Endothelial cell of umbilical vein (primary cell): ENCODE results near the gene CXCL13. TPM values are rescaled to one million over a fixed set of nuclear protein-coding genes. Genes with fewer than 3 reads are reported as not detected.

Experiments
- BruUV-seq: library from RNA; stranded (reverse); fragments of 400-500 nt; replicated peaks from 2 replicates; lab custom pipeline; 2021; lab: Mats Ljungman, UMichigan
- CTCF ChIA-PET: fragments of 300-600, 350-600 bp; sonication (Branson Sonifier 250); formaldehyde crosslinking; loops from one replicate; lab custom pipeline; 2021; ENCODE audit warnings: antibody characterized with exemption, inconsistent platforms; lab: Charles Lee
- POLR2A ChIA-PET: fragments of 300-600, 350-600 bp; sonication (Branson Sonifier 250); formaldehyde crosslinking; loops from one replicate; lab custom pipeline; 2021; ENCODE audit warnings: antibody characterized with exemption, inconsistent platforms; lab: Charles Lee
- DNase-seq: peaks from one replicate; pipeline ENCODE4 v3.0.0-alpha.2; 2011; ENCODE audit warnings: low read depth, low spot score
- FAIRE-seq: peaks from 2 replicates; lab custom pipeline; 2011; peaks lifted over from hg19 to GRCh38; lab: Jason Lieb, UNC
- H2AFZ ChIP-seq: 2 replicates; pipeline ENCODE4 v1.6.0; 2012; ENCODE audit warnings: low read depth, low read length, control low read depth, inconsistent platforms
- H3K27ac ChIP-seq: 2 replicates; pipeline ENCODE4 v1.5.1; 2011; ENCODE audit warnings: low read depth, mild to moderate bottlenecking, control low read depth, low read length, moderate library complexity; ENCODE audit not compliant: insufficient read depth
- H3K27me3 ChIP-seq, 2 experiments: 2 replicates each; pipeline versions ENCODE4 v1.6.0 to v1.6.1; 2011; ENCODE audit warnings: low read length in 2 of 2, mixed read lengths in 1 of 2; ENCODE audit not compliant: control insufficient read depth in 2 of 2, insufficient read depth in 2 of 2
- H3K36me3 ChIP-seq, 2 experiments: 2 replicates in 1 of 2; 3 replicates in 1 of 2; pipeline ENCODE4 v1.5.1; 2011; ENCODE audit warnings: low read length in 2 of 2, mild to moderate bottlenecking in 1 of 2, moderate library complexity in 1 of 2; ENCODE audit not compliant: control insufficient read depth in 2 of 2, insufficient read depth in 2 of 2; ENCODE audit errors: extremely low read depth in 1 of 2
- H3K4me1 ChIP-seq: 3 replicates; pipeline ENCODE4 v1.5.1; 2011; ENCODE audit warnings: mild to moderate bottlenecking, low read length; ENCODE audit not compliant: control insufficient read depth, insufficient read depth; ENCODE audit errors: extremely low read depth
- H3K4me2 ChIP-seq: 2 replicates; pipeline ENCODE4 v1.6.1; 2011; ENCODE audit warnings: low read length, control low read depth, mixed read lengths; ENCODE audit not compliant: insufficient read depth
- H3K4me3 ChIP-seq, 3 experiments: fragments of 200-600 bp in 1 of 3; sonication (generic), shearing (Covaris generic) in 1 of 3; replicated peaks in 1 of 3; 2 replicates each; pipeline ENCODE4 v1.5.1; 2011 to 2016; ENCODE audit warnings: control low read depth in 3 of 3, low read length in 3 of 3, mild to moderate bottlenecking in 2 of 3, inconsistent platforms in 1 of 3, low read depth in 1 of 3, moderate library complexity in 1 of 3; ENCODE audit not compliant: insufficient read depth in 1 of 3
- H3K79me2 ChIP-seq: 2 replicates; pipeline ENCODE4 v1.6.0; 2012; ENCODE audit warnings: low read length, inconsistent platforms; ENCODE audit not compliant: control insufficient read depth, insufficient read depth
- H3K9ac ChIP-seq: replicated peaks from 2 replicates; pipeline ENCODE3; 2011; ENCODE audit warnings: low read length, control low read depth; ENCODE audit not compliant: insufficient read depth; ENCODE audit errors: extremely low read depth
- H3K9me1 ChIP-seq: replicated peaks from 3 replicates; pipeline ENCODE4 v1.6.0; 2011; ENCODE audit warnings: mild to moderate bottlenecking, low read length; ENCODE audit not compliant: control insufficient read depth, insufficient read depth; ENCODE audit errors: extremely low read depth
- H3K9me3 ChIP-seq: replicated peaks from 2 replicates; pipeline ENCODE4 v1.5.1; 2012; ENCODE audit warnings: low read length, inconsistent platforms; ENCODE audit not compliant: control insufficient read depth, insufficient read depth
- H4K20me1 ChIP-seq: replicated peaks from 2 replicates; pipeline ENCODE3; 2011; ENCODE audit warnings: mild to moderate bottlenecking, low read length; ENCODE audit not compliant: control insufficient read depth, insufficient read depth; ENCODE audit errors: extremely low read depth
- EZH2 ChIP-seq: IDR thresholded peaks from 2 replicates; pipeline ENCODE4 v1.6.1; 2012; ENCODE audit warnings: borderline replicate concordance, low read depth, mild to moderate bottlenecking, moderate library complexity, low read length, inconsistent platforms; ENCODE audit not compliant: severe bottlenecking
- FOS ChIP-seq: IDR thresholded peaks from 2 replicates; pipeline ENCODE4 v1.6.1; 2011; ENCODE audit warnings: mild to moderate bottlenecking, low read length, moderate library complexity, borderline replicate concordance; ENCODE audit not compliant: insufficient read depth
- GATA2 ChIP-seq: IDR thresholded peaks from 2 replicates; pipeline ENCODE4 v1.7.0; 2011; ENCODE audit warnings: low read depth, mild to moderate bottlenecking, moderate library complexity, mixed read lengths, low read length; ENCODE audit not compliant: insufficient read length, insufficient read depth
- JUN ChIP-seq: IDR thresholded peaks from 2 replicates; pipeline ENCODE4 v1.6.1; 2011; ENCODE audit warnings: borderline replicate concordance, low read depth; ENCODE audit not compliant: insufficient read length, insufficient read depth
- MAX ChIP-seq: IDR thresholded peaks from 2 replicates; pipeline ENCODE4 v1.6.1; 2011; ENCODE audit not compliant: insufficient read depth, insufficient read length
- MYC ChIP-seq: IDR thresholded peaks from one replicate; pipeline ENCODE4 v1.6.1; 2011; ENCODE audit warnings: mild to moderate bottlenecking, low read depth, low read length
- POLR2A ChIP-seq: IDR thresholded peaks from 2 replicates; pipeline ENCODE4 v1.6.1; 2012; ENCODE audit warnings: low read depth, mild to moderate bottlenecking, control low read depth, low read length
- POLR2AphosphoS5 ChIP-seq: IDR thresholded peaks from 2 replicates; pipeline ENCODE4 v1.6.1; 2012; ENCODE audit warnings: low read depth, mild to moderate bottlenecking, control low read depth, low read length, moderate library complexity; ENCODE audit not compliant: insufficient read depth
- dilution Hi-C: fragments of 300-500 bp; cut with MboI; formaldehyde crosslinking; loops from one replicate; pipeline ENCODE4 v1.15.0; 2019; ENCODE audit warnings: low sequenced_read_pairs; ENCODE audit not compliant: extremely low pct_ligation_motif_present
- intact Hi-C: fragments of 100-400 bp; cut with micrococcal nuclease; formaldehyde crosslinking; loops from one replicate; pipeline ENCODE4 v1.10.0; 2022
- polyA plus RNA-seq, 4 experiments: library from polyadenylated mRNA; depleted of rRNA in 3 of 4; stranded (reverse) in 3 of 4; unstranded in 1 of 4; fragments of >200 nt; gene quantifications; 2 replicates each; pipeline versions ENCODE4 v1.2.1 to v1.2.3, GENCODE V29; 2011 to 2012; ENCODE audit warnings: missing spikeins in 1 of 4
- total RNA-seq: library from RNA; stranded (reverse); gene quantifications from 2 replicates; pipeline ENCODE4 v1.2.3, GENCODE V29; 2021
- TF ChIP-seq, protein P1 (sequence below), 2 donors: IDR thresholded peaks; 1 replicate in 1 of 2; 2 replicates in 1 of 2; pipeline ENCODE4 v1.5.1; 2011; ENCODE audit warnings: low read length in 2 of 2, mild to moderate bottlenecking in 2 of 2, moderate library complexity in 2 of 2, control low read depth in 1 of 2, inconsistent platforms in 1 of 2, low read depth in 1 of 2; ENCODE audit not compliant: insufficient read depth in 1 of 2; ENCODE audit errors: extremely low read depth in 1 of 2

Gene CXCL13
- total and polyA plus RNA-seq, 2 donors (not counting 3 experiments of a cell fraction or from before 2014, with no cell fraction given): not detected

DNA sequence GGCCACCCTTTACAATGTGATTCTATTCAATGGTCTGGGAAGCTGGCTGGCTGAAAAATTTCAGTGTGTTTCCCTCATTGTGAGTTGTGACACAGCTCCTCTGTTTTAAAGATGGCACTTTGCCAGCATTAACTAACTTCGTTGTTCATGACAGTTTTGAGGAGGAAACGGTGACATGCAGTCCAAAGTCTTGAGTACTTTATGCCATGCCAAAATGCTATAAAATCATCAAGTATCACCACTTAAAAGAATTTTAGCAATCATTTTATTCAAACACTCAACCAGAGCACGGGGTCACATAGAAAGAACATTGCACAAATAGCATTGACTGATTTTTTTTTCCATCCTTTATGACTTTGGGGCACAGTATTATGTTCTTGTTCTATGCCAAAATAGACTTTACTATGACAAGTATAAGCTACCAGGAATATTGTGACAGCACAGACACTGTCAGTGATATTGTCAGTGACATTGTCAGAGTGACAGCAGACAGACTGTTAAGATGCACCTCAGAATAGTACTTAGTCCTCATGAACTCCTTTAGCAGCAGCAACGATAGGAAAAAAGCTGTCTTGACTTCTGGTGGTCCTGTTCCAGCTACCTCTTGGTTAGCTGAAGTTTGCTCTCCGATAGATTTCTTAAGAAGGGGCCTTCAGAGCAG, 46.7 kb downstream of the CXCL13 start:
- Histone ChIP-seq H3K27ac (no peak overlapping the region), H4K20me1 (no peaks in the 10 kb centered on the region), H2AFZ (no peak overlapping the region), H3K27me3 (peaks cover 2 to 5% of the 10 kb centered on the region in 2 experiments), H3K4me2 (no peak overlapping the region), H3K36me3 (no peaks in the 10 kb centered on the region), H3K9me1 (no peaks in the 10 kb centered on the region), H3K4me3 (no peak overlapping the region), H3K4me1 (no peaks in the 10 kb centered on the region), H3K9me3 (no peaks in the 10 kb centered on the region), H3K9ac (no peak overlapping the region), H3K79me2 (no peaks in the 10 kb centered on the region)
- FAIRE-seq: peak; percentile 61
- intact Hi-C loops (no loop called here), dilution Hi-C loops (no loop called here)
- no peak for TF ChIP-seq EZH2
- TF ChIP-seq POLR2AphosphoS5: no peak
- TF ChIP-seq MYC: no peak
- TF ChIP-seq FOS: no peak
- TF ChIP-seq JUN: no peak
- no peak for TF ChIP-seq GATA2
- TF ChIP-seq, protein P1, sequence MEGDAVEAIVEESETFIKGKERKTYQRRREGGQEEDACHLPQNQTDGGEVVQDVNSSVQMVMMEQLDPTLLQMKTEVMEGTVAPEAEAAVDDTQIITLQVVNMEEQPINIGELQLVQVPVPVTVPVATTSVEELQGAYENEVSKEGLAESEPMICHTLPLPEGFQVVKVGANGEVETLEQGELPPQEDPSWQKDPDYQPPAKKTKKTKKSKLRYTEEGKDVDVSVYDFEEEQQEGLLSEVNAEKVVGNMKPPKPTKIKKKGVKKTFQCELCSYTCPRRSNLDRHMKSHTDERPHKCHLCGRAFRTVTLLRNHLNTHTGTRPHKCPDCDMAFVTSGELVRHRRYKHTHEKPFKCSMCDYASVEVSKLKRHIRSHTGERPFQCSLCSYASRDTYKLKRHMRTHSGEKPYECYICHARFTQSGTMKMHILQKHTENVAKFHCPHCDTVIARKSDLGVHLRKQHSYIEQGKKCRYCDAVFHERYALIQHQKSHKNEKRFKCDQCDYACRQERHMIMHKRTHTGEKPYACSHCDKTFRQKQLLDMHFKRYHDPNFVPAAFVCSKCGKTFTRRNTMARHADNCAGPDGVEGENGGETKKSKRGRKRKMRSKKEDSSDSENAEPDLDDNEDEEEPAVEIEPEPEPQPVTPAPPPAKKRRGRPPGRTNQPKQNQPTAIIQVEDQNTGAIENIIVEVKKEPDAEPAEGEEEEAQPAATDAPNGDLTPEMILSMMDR (IDR thresholded peaks at IDR 0.05; ENCODE audit: extremely low read depth in 1 of 2, insufficient read depth in 1 of 2, low read depth in 1 of 2, low read length in 2 of 2): no peak
- no peak for TF ChIP-seq MAX
- no peak for TF ChIP-seq POLR2A
- CTCF ChIA-PET: interaction anchor here (1.0 kb wide), 1 partner anchor 51 kb away, joined by 3 read pairs; no protein-coding TSS in a partner anchor
- no TSS peak for BruUV-seq
- peak; percentile 7 for DNase-seq
- POLR2A ChIA-PET: no interaction called here
